ENCODE measurements around the gene TTC34. TPM values are rescaled to one million over a fixed set of nuclear protein-coding genes. Genes with fewer than 3 reads are reported as not detected.

The TTC34 gene
- total and polyA plus RNA-seq, 2 donors (not counting 1 experiment from before 2014, with no cell fraction given): 0.05 to 0.17 TPM

DNA sequence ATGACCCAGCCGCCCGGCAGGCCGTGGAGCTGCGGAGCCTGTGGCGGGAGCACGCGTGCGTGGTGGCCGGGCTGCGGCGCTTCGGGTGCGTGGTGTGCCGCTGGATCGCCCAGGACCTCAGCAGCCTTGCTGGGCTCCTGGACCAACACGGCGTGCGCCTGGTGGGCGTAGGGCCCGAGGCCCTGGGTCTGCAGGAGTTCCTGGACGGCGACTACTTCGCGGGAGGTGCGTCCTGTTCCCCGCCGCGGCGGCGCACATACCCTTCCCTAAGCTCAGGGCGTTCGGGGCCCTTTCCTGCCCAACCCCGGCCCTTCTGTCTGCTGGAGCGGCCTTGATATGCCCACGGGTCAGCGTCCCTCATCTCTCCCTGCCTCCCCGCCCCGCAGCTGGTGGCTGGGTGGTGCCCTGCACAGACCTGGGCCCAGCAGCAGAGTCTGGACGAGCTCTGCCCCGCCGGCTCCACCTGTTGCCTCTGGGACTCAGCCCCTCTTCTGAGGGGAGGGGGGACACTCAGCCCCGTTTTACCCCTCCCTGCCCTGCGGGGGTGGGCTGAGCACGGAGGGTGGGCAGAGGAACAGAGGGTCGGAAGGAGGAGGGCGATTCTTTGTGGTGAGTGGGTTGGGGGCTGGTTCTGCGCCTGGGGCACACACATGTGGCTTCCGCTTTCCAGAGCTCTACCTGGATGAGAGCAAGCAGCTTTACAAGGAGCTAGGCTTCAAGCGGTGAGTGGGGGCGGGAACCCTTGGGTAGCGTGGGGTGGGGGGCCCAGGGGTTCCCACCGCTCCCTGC is 214.2 kb downstream of the TTC34 start:
- no peaks in the 10 kb centered on the region for H3K36me3 ChIP-seq (ENCODE audit: control insufficient read depth, insufficient read depth, low read length)
- H4K20me1 ChIP-seq (ENCODE audit: control insufficient read depth, extremely low read depth, insufficient read depth, low read length): no peaks in the 10 kb centered on the region
- peak overlapping the region; percentile 95 for H3K4me2 ChIP-seq (ENCODE audit: extremely low read depth, insufficient read depth, low read length)
- H3K9me3 ChIP-seq (ENCODE audit: control insufficient read depth, insufficient read depth, low read depth, low read length): no peaks in the 10 kb centered on the region
- peak overlapping the region; percentile 84 for H2AFZ ChIP-seq (ENCODE audit: low read length)
- peak overlapping the region; percentile 63 to 69 (median 65) for H3K4me3 ChIP-seq (replicated peaks in 1 of 4; ENCODE audit: control extremely low read depth in 1 of 4, insufficient read depth in 1 of 4, low read depth in 3 of 4, low read length in 4 of 4)
- peak overlapping the region; percentile 32 for H3K9ac ChIP-seq (ENCODE audit: insufficient read depth, low read length)
- no peaks in the 10 kb centered on the region for H3K79me2 ChIP-seq (ENCODE audit: control insufficient read depth, insufficient read depth, low read length)
- H3K27ac ChIP-seq (ENCODE audit: insufficient read depth, low read length): peak overlapping the region; percentile 23
- peaks cover 5% of the 10 kb centered on the region for H3K4me1 ChIP-seq (ENCODE audit: control insufficient read depth, extremely low read depth, insufficient read depth, low read length)
- TF ChIP-seq EZH2 (IDR thresholded peaks at IDR 0.05; ENCODE audit: low read length, missing control alignments): no peak
- TF ChIP-seq CTCF (conservative IDR thresholded peaks at IDR 0.05 in 1 of 2, IDR thresholded peaks at IDR 0.05 in 1 of 2; ENCODE audit: low read depth in 1 of 2, low read length in 2 of 2): no peak
- peak; percentile 24 to 26 for DNase-seq (ENCODE audit: low read depth in 2 of 2)
- H3K27me3 ChIP-seq (ENCODE audit: control insufficient read depth, insufficient read depth, low read length): no peaks in the 10 kb centered on the region

DNA sequence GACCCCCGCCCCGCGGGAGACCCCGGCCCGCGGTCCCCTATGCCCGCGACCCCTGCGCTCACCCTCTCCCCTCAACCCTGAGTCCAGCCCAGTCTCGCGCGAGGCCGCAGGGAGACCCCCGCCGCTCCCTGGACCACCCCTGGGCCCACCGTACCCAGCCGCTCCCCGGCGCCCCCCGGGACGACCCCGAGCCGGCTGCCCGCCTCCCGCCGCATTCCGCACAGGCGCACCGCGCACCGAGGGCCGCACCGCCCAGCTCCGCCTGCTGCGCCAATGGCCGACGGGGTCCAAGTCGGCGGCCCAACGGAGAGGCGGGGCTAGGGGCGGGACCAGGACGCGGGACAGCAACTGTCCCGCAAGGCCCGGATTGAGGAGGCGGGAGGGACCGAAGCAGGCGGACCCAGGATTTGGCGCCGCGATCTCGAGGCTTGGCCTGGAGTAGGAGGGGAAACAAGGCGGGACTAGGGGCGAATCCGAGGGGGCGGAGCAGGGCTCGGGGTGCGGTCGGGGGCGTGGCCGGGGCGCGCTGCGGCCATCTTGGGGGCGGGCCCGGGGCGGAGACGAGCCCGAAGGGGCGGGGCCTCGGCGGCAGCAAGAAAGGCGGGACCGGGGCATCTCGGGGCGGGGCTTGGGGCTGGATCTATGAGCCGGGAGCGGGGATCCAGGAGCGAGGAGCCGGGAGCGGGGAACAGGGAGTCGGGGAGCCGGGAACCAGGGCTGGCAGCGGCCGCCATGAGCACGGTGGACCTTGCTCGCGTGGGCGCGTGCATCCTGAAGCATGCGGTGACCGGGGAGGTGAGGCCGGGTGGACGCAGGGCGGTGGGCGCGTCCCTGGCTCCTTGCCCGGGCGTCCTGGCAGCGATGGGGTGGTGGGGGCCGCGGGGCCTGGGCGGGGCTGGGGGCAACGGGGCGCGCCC is 215.1 kb downstream of the TTC34 start, which contains the start of gene PRXL2B:
Gene PRXL2B, plus strand, starts transcription at position 624 of the 917 bp plus-strand sequence. Its CDS starts 109 bp downstream, at position 733.
- Histone ChIP-seq H3K9ac (ENCODE audit: insufficient read depth, low read length) (peak within 1 kb of the TSS; percentile 71), H2AFZ (ENCODE audit: low read length) (peak within 1 kb of the TSS; percentile 93), H3K27ac (ENCODE audit: insufficient read depth, low read length) (peak within 1 kb of the TSS; percentile 69), H3K79me2 (ENCODE audit: control insufficient read depth, insufficient read depth, low read length) (no peaks in the 10 kb centered on the region), H3K4me2 (ENCODE audit: extremely low read depth, insufficient read depth, low read length) (peak within 1 kb of the TSS; percentile 95), H4K20me1 (ENCODE audit: control insufficient read depth, extremely low read depth, insufficient read depth, low read length) (no peaks in the 10 kb centered on the region), H3K4me1 (ENCODE audit: control insufficient read depth, extremely low read depth, insufficient read depth, low read length) (peaks cover 5% of the 10 kb centered on the region), H3K9me3 (ENCODE audit: control insufficient read depth, insufficient read depth, low read depth, low read length) (no peaks in the 10 kb centered on the region), H3K36me3 (ENCODE audit: control insufficient read depth, insufficient read depth, low read length) (no peaks in the 10 kb centered on the region), H3K27me3 (ENCODE audit: control insufficient read depth, insufficient read depth, low read length) (no peaks in the 10 kb centered on the region), H3K4me3 (replicated peaks in 1 of 4; ENCODE audit: control extremely low read depth in 1 of 4, insufficient read depth in 1 of 4, low read depth in 3 of 4, low read length in 4 of 4) (peak within 1 kb of the TSS; percentile 66 to 79 (median 75))
- no peak for TF ChIP-seq CTCF (conservative IDR thresholded peaks at IDR 0.05 in 1 of 2, IDR thresholded peaks at IDR 0.05 in 1 of 2; ENCODE audit: low read depth in 1 of 2, low read length in 2 of 2)
- TF ChIP-seq EZH2 (IDR thresholded peaks at IDR 0.05; ENCODE audit: low read length, missing control alignments): no peak
- peak; percentile 98 to 99 for DNase-seq (ENCODE audit: low read depth in 2 of 2)

Other genes starting within 250 kb of the TTC34 start
- gene TNFRSF14, start 245.3 kb downstream of the TTC34 start, total RNA-seq: 76.3 and 85.0 TPM in 2 replicates
- 9.9 and 15.2 TPM in 2 replicates for gene TNFRSF14, start 245.3 kb downstream of the TTC34 start, polyA plus RNA-seq
- 8.0 and 11.7 TPM in 2 replicates for gene PRXL2B, start 214.9 kb downstream of the TTC34 start, total RNA-seq
- 13.8 and 19.2 TPM in 2 replicates for gene PRXL2B, start 214.9 kb downstream of the TTC34 start, polyA plus RNA-seq
- 0.33 TPM in 1 of 2 replicates, not detected in the other for gene MMEL1, start 168.7 kb downstream of the TTC34 start, total RNA-seq
- gene MMEL1, start 168.7 kb downstream of the TTC34 start, polyA plus RNA-seq: 0.02 and 0.60 TPM in 2 replicates
- gene ACTRT2, start 219.8 kb upstream of the TTC34 start, total RNA-seq: not detected in 2 replicates
- gene ACTRT2, start 219.8 kb upstream of the TTC34 start, polyA plus RNA-seq: not detected in 2 replicates

All from fibroblast of lung (primary cell).